ENCODE measurements around the gene FCER2. TPM values are rescaled to one million over a fixed set of nuclear protein-coding genes. Genes with fewer than 3 reads are reported as not detected.

Gene FCER2
- total RNA-seq, 1 experiment from 2014 or later, result 0.15 TPM

DNA sequence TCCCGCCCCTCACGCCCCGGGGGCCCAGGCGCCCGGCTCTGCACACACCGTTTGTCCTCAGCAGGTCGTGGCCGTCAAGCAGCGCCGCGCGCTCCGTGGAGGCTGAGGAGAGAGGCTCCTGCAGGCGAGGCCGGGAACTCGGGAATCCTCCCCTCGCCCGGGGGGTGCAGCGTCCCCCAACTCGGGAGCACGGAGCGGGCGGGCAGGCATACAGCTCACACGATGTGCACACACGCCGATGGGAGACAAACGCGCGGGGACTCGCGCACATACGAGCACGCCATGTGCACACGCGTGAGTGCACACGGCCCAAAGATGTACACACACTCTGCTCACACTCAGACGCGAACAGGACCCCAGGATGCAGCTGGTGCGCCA, 29.3 kb upstream of the FCER2 start:
- ChIA-PET POLR2A (no interaction called here), CTCF (no interaction called here)
- Histone ChIP-seq H3K36me3 (ENCODE audit: control insufficient read depth, insufficient read depth, low read length) (no peaks in the 10 kb centered on the region), H3K4me1 (ENCODE audit: control insufficient read depth, insufficient read depth, low read length) (no peaks in the 10 kb centered on the region), H3K9me3 (ENCODE audit: control insufficient read depth, insufficient read depth, low read depth, low read length) (no peaks in the 10 kb centered on the region), H3K27me3 (ENCODE audit: control insufficient read depth, insufficient read depth, low read length) (no peaks in the 10 kb centered on the region; the same call in 1 of the 2 replicates), H3K4me3 (ENCODE audit: low read depth in 2 of 2, low read length in 2 of 2) (no peak overlapping the region), H3K27ac (ENCODE audit: low read length) (no peak overlapping the region)
- TF ChIP-seq TCF7L2 (IDR thresholded peaks at IDR 0.05; ENCODE audit: low read depth, low read length) (no peak), SIN3A (IDR thresholded peaks at IDR 0.05; ENCODE audit: borderline replicate concordance, insufficient read depth, low read depth, low read length) (no peak), POLR2AphosphoS5 (IDR thresholded peaks at IDR 0.05; ENCODE audit: low read depth, low read length) (no peak), REST (IDR thresholded peaks at IDR 0.05; ENCODE audit: insufficient read depth in 1 of 2, low read depth in 2 of 2, low read length in 1 of 2) (no peak)
- TF ChIP-seq, protein P1, sequence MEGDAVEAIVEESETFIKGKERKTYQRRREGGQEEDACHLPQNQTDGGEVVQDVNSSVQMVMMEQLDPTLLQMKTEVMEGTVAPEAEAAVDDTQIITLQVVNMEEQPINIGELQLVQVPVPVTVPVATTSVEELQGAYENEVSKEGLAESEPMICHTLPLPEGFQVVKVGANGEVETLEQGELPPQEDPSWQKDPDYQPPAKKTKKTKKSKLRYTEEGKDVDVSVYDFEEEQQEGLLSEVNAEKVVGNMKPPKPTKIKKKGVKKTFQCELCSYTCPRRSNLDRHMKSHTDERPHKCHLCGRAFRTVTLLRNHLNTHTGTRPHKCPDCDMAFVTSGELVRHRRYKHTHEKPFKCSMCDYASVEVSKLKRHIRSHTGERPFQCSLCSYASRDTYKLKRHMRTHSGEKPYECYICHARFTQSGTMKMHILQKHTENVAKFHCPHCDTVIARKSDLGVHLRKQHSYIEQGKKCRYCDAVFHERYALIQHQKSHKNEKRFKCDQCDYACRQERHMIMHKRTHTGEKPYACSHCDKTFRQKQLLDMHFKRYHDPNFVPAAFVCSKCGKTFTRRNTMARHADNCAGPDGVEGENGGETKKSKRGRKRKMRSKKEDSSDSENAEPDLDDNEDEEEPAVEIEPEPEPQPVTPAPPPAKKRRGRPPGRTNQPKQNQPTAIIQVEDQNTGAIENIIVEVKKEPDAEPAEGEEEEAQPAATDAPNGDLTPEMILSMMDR (IDR thresholded peaks at IDR 0.05), result no peak
- intact Hi-C loops (cut with micrococcal nuclease; ENCODE audit: unreplicated experiment) (no loop called here), in situ Hi-C loops (cut with HindIII; ENCODE audit: low pct_unique_long_range_greater_than_20kb, low sequenced_read_pairs) (no loop called here)
- no TSS peak for BruUV-seq (replicated peaks)
- ATAC-seq (no peak), DNase-seq (ENCODE audit: low read depth, low spot score) (no peak)

DNA sequence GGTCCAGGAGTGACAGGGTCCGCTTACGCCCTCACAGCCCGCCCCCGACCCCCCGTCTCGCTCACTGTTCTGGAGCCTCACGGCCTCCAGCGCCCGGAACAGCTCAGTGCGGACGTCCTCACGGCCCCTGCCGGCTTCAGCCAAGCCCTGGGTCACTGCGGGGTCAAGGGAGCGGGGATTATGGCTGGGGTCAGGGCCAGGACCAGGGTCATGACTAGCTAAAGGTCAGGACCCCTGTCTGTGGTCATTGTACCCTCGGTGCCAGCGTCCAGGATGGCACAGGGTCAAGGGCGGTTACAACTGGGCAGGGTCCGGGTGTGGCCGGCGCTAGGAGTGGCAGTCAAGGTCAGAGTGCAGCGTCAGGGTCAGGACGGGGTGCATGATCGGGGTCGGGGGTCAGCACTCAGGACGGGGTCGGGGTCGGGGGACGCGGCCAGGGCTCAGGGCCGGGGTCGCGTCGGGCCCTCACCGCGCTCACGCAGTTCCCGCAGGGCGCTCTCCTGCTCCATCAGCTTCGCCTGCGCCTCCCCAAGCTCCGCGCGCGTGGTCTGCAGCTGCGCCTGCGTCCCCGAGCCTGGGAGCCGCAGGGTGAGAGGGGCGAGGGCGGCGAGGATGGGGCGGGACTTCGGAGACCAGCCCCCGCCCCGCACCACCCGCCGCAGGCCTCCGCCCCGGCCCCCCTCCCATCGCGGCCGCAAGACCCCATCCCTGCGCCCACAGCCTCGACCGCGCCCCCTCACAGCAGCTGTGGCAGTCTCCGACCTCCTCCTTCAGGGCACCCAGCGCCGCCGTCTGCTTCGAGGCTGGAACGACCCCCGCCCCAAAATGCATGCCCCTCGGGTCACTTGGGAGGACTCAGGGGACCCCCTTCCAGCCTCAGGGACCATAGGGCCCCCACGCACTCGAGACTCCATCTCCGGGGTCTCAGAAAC, 28.6 kb upstream of the FCER2 start:
- BruUV-seq (replicated peaks), result no TSS peak
- no peak for TF ChIP-seq TCF7L2 (IDR thresholded peaks at IDR 0.05; ENCODE audit: low read depth, low read length)
- no peak for TF ChIP-seq SIN3A (IDR thresholded peaks at IDR 0.05; ENCODE audit: borderline replicate concordance, insufficient read depth, low read depth, low read length)
- no peak for TF ChIP-seq POLR2AphosphoS5 (IDR thresholded peaks at IDR 0.05; ENCODE audit: low read depth, low read length)
- TF ChIP-seq, protein P1 (IDR thresholded peaks at IDR 0.05), result no peak
- TF ChIP-seq REST (IDR thresholded peaks at IDR 0.05; ENCODE audit: insufficient read depth in 1 of 2, low read depth in 2 of 2, low read length in 1 of 2), result no peak
- CTCF ChIA-PET, result no interaction called here
- no peak overlapping the region for H3K4me3 ChIP-seq (ENCODE audit: low read depth in 2 of 2, low read length in 2 of 2)
- in situ Hi-C loops (cut with HindIII; ENCODE audit: low pct_unique_long_range_greater_than_20kb, low sequenced_read_pairs) (no loop called here), intact Hi-C loops (cut with micrococcal nuclease; ENCODE audit: unreplicated experiment) (no loop called here)
- POLR2A ChIA-PET, result no interaction called here
- H3K36me3 ChIP-seq (ENCODE audit: control insufficient read depth, insufficient read depth, low read length), result no peaks in the 10 kb centered on the region
- no peaks in the 10 kb centered on the region; the same call in 1 of the 2 replicates for H3K27me3 ChIP-seq (ENCODE audit: control insufficient read depth, insufficient read depth, low read length)
- H3K27ac ChIP-seq (ENCODE audit: low read length), result no peak overlapping the region
- ATAC-seq, result no peak
- DNase-seq (ENCODE audit: low read depth, low spot score), result no peak
- no peaks in the 10 kb centered on the region for H3K9me3 ChIP-seq (ENCODE audit: control insufficient read depth, insufficient read depth, low read depth, low read length)
- no peaks in the 10 kb centered on the region for H3K4me1 ChIP-seq (ENCODE audit: control insufficient read depth, insufficient read depth, low read length)
